HCT116 (cell line): ENCODE data around the gene SPIB. TPM values are rescaled to one million over a fixed set of nuclear protein-coding genes. Genes with fewer than 3 reads are reported as not detected.

Source experiments
- ATAC-seq: fragments of 200-7000 bp; cut with Tn5 transposase; 2 replicates; pipeline ENCODE4 v1.9.1; 2020; ENCODE audit warnings: mild to moderate bottlenecking, moderate library complexity
- BruUV-seq: library from RNA; stranded (reverse); fragments of 400-500 nt; replicated peaks from 2 replicates; lab custom pipeline; 2021; lab: Mats Ljungman, UMichigan
- CTCF ChIA-PET: fragments of 300-600 bp; sonication (Branson Sonifier 250); formaldehyde crosslinking; loops from one replicate; lab custom pipeline; 2021; ENCODE audit warnings: antibody characterized with exemption; lab: Charles Lee
- POLR2A ChIA-PET: fragments of 300-600, 350-600 bp; sonication (Branson Sonifier 250); formaldehyde crosslinking; loops from one replicate; lab custom pipeline; 2021; ENCODE audit warnings: antibody characterized with exemption; lab: Charles Lee
- RAD21 ChIA-PET, 2 experiments: fragments of 300-600 bp; sonication (Branson Sonifier 250); formaldehyde crosslinking; loops; one replicate each; lab custom pipeline; 2023; ENCODE audit warnings: low total read pairs in 2 of 2; ENCODE audit not compliant: uncharacterized antibody in 2 of 2, unreplicated experiment in 2 of 2, low non-redundant PET in 1 of 2; lab: Charles Lee
- DNase-seq: peaks from one replicate; pipeline ENCODE4 v3.0.0-alpha.2; 2010; ENCODE audit warnings: low read depth, low spot score
- H2AFZ ChIP-seq: fragments of 200-600 bp; shearing (Covaris generic), sonication (generic); 2 replicates; pipeline ENCODE4 v1.6.1; 2017; ENCODE audit warnings: low read depth, mixed run types, mixed read lengths, antibody characterized with exemption, low read length; ENCODE audit not compliant: poor library complexity, severe bottlenecking
- H3K27ac ChIP-seq: 2 replicates; pipeline ENCODE4 v1.5.1; 2012; ENCODE audit warnings: low read depth, low read length
- H3K27me3 ChIP-seq: fragments of 200-600 bp; sonication (generic); 2 replicates; pipeline ENCODE4 v1.6.1; 2016; ENCODE audit warnings: mixed run types, low read length, mixed read lengths; ENCODE audit not compliant: insufficient read depth
- H3K36me3 ChIP-seq, 2 experiments: fragments of 200-500 bp in 1 of 2; fragments of 200-600 bp in 1 of 2; sonication (Bioruptor generic) in 1 of 2; sonication (generic) in 1 of 2; 2 replicates each; pipeline versions ENCODE4 v1.5.1 to v1.6.1; 2014 to 2016; ENCODE audit warnings: low read length in 2 of 2, inconsistent platforms in 1 of 2, mixed read lengths in 1 of 2, mixed run types in 1 of 2; ENCODE audit not compliant: insufficient read depth in 2 of 2, control insufficient read depth in 1 of 2
- H3K4me1 ChIP-seq, 2 experiments: fragments of 200-600 bp in 1 of 2; sonication (generic) in 1 of 2; 2 replicates each; pipeline versions ENCODE4 v1.5.1 to v1.6.1; 2012 to 2017; ENCODE audit warnings: low read length in 2 of 2, inconsistent platforms in 1 of 2, mild to moderate bottlenecking in 1 of 2, mixed read lengths in 1 of 2, mixed run types in 1 of 2, moderate library complexity in 1 of 2; ENCODE audit not compliant: insufficient read depth in 2 of 2, control insufficient read depth in 1 of 2
- H3K4me2 ChIP-seq: fragments of 200-600 bp; sonication (generic); 2 replicates; pipeline ENCODE4 v1.6.1; 2017; ENCODE audit warnings: mixed run types, low read length, mixed read lengths
- H3K4me3 ChIP-seq, 2 experiments: fragments of 200-600 bp in 1 of 2; sonication (generic) in 1 of 2; replicated peaks in 1 of 2; 2 replicates each; pipeline ENCODE4 v1.5.1; 2011 to 2016; ENCODE audit warnings: low read length in 2 of 2, control low read depth in 1 of 2, low read depth in 1 of 2, mild to moderate bottlenecking in 1 of 2, mixed read lengths in 1 of 2, mixed run types in 1 of 2
- H3K79me2 ChIP-seq: fragments of 200-600 bp; sonication (generic); 2 replicates; pipeline ENCODE4 v1.6.1; 2017; ENCODE audit warnings: mild to moderate bottlenecking, mixed run types, low read length, moderate library complexity, mixed read lengths; ENCODE audit not compliant: insufficient read depth
- H3K9ac ChIP-seq: fragments of 200-600 bp; sonication (generic); 2 replicates; pipeline ENCODE4 v1.6.1; 2016; ENCODE audit warnings: low read length, mixed read lengths
- H3K9me2 ChIP-seq: fragments of 200-600 bp; sonication (generic), shearing (Covaris generic); 2 replicates; pipeline ENCODE4 v1.6.1; 2017; ENCODE audit warnings: mixed run types, mild to moderate bottlenecking, moderate library complexity; ENCODE audit not compliant: insufficient read depth
- H3K9me3 ChIP-seq, 2 experiments: fragments of 200-500 bp in 1 of 2; fragments of 200-600 bp in 1 of 2; sonication (Bioruptor generic) in 1 of 2; sonication (generic) in 1 of 2; 2 replicates each; pipeline ENCODE4 v1.6.1; 2014 to 2017; ENCODE audit warnings: low read length in 2 of 2, mixed read lengths in 2 of 2, inconsistent platforms in 1 of 2, low read depth in 1 of 2, mild to moderate bottlenecking in 1 of 2, mixed run types in 1 of 2, moderate library complexity in 1 of 2; ENCODE audit not compliant: control insufficient read depth in 1 of 2, insufficient read depth in 1 of 2
- H4K20me1 ChIP-seq: fragments of 200-600 bp; sonication (generic), shearing (Covaris generic); 2 replicates; pipeline ENCODE4 v1.6.1; 2017; ENCODE audit warnings: mixed run types, mild to moderate bottlenecking, moderate library complexity; ENCODE audit not compliant: insufficient read depth
- CBX3 ChIP-seq: IDR thresholded peaks from 2 replicates; pipeline ENCODE4 v1.6.1; 2012; ENCODE audit warnings: low read depth
- CEBPB ChIP-seq: IDR thresholded peaks from 2 replicates; pipeline ENCODE4 v1.6.1; 2012; ENCODE audit warnings: low read depth
- CTCF ChIP-seq, 3 experiments: fragments of 200-600 bp in 1 of 3; sonication (generic) in 1 of 3; IDR thresholded peaks in 2 of 3; conservative IDR thresholded peaks in 1 of 3; 2 replicates each; pipeline ENCODE4 v1.5.1; 2012 to 2017; ENCODE audit warnings: low read depth in 2 of 3, low read length in 2 of 3, antibody characterized with exemption in 1 of 3, borderline replicate concordance in 1 of 3, control low read depth in 1 of 3, mild to moderate bottlenecking in 1 of 3, mixed read lengths in 1 of 3, mixed run types in 1 of 3, moderate library complexity in 1 of 3; ENCODE audit not compliant: insufficient read depth in 1 of 3
- EGR1 ChIP-seq: IDR thresholded peaks from 2 replicates; pipeline ENCODE4 v1.6.1; 2012; ENCODE audit warnings: low read depth
- EZH2 ChIP-seq: fragments of 200-600 bp; sonication (generic); IDR thresholded peaks from 2 replicates; pipeline ENCODE4 v1.6.1; 2017; ENCODE audit warnings: antibody characterized with exemption, mixed run types
- EZH2phosphoT487 ChIP-seq: fragments of 200-600 bp; IDR thresholded peaks from 2 replicates; pipeline ENCODE4 v1.6.1; 2018; ENCODE audit warnings: antibody characterized with exemption, borderline replicate concordance
- FOSL1 ChIP-seq: IDR thresholded peaks from 2 replicates; pipeline ENCODE4 v1.6.1; 2012; ENCODE audit warnings: low read depth
- MAX ChIP-seq: IDR thresholded peaks from 2 replicates; pipeline ENCODE4 v1.6.1; 2012
- POLR2A ChIP-seq: IDR thresholded peaks from 2 replicates; pipeline ENCODE4 v1.7.0; 2011; ENCODE audit warnings: borderline replicate concordance; ENCODE audit not compliant: insufficient read depth, insufficient read length; ENCODE audit errors: extremely low read depth
- POLR2AphosphoS5 ChIP-seq: IDR thresholded peaks from 2 replicates; pipeline ENCODE4 v1.6.1; 2011; ENCODE audit warnings: mild to moderate bottlenecking, low read depth, low read length, moderate library complexity
- RAD21 ChIP-seq: IDR thresholded peaks from 2 replicates; pipeline ENCODE4 v1.6.1; 2012; ENCODE audit warnings: low read depth, mild to moderate bottlenecking
- REST ChIP-seq: IDR thresholded peaks from 2 replicates; pipeline ENCODE4 v1.6.1; 2012; ENCODE audit warnings: low read depth
- SP1 ChIP-seq: IDR thresholded peaks from 2 replicates; pipeline ENCODE4 v1.6.1; 2012; ENCODE audit warnings: low read depth
- SRF ChIP-seq: IDR thresholded peaks from 2 replicates; pipeline ENCODE4 v1.6.1; 2012; ENCODE audit warnings: low read depth
- TCF7L2 ChIP-seq: IDR thresholded peaks from 2 replicates; pipeline ENCODE4 v1.7.0; 2011; ENCODE audit warnings: borderline replicate concordance, inconsistent platforms; ENCODE audit not compliant: insufficient read depth, insufficient read length; ENCODE audit errors: extremely low read depth
- YY1 ChIP-seq: IDR thresholded peaks from 2 replicates; pipeline ENCODE4 v1.6.1; 2011; ENCODE audit warnings: low read length, low read depth, moderate library complexity, mild to moderate bottlenecking; ENCODE audit not compliant: insufficient replicate concordance; ENCODE audit errors: extremely low read depth
- ZBTB33 ChIP-seq: IDR thresholded peaks from 2 replicates; pipeline ENCODE4 v1.6.1; 2011; ENCODE audit warnings: mild to moderate bottlenecking, low read length, moderate library complexity; ENCODE audit not compliant: insufficient replicate concordance; ENCODE audit errors: extremely low read depth
- ZFX ChIP-seq: fragments of 450-650 bp; IDR thresholded peaks from 2 replicates; pipeline ENCODE4 v1.6.1; 2017
- ZNF274 ChIP-seq: fragments of 200-500 bp; sonication (Bioruptor generic); IDR thresholded peaks from 2 replicates; pipeline ENCODE4 v1.6.1; 2014; ENCODE audit warnings: mild to moderate bottlenecking, low read depth, low read length, inconsistent platforms
- intact Hi-C: fragments of 100-400 bp; cut with micrococcal nuclease; formaldehyde crosslinking; loops from 2 replicates; pipeline ENCODE4 v1.10.0; 2022
- total RNA-seq: library from RNA; stranded (reverse); gene quantifications from one replicate; pipeline ENCODE4 v1.2.1, GENCODE V29; 2021; ENCODE audit not compliant: unreplicated experiment

SPIB gene
- total RNA-seq, 1 experiment from 2014 or later: 0.96 TPM

- no peak for TF ChIP-seq CTCF (IDR thresholded peaks at IDR 0.05 in 2 of 3, conservative IDR thresholded peaks at IDR 0.05 in 1 of 3; ENCODE audit: borderline replicate concordance in 1 of 3, insufficient read depth in 1 of 3, low read depth in 2 of 3, low read length in 2 of 3)
Observed at GRCh38 chr19:50379602-50380001, 39.1 kb upstream of the SPIB start (continued).

- CTCF ChIA-PET: no interaction called here
- no peaks in the 10 kb centered on the region for H4K20me1 ChIP-seq
- H3K79me2 ChIP-seq: peaks cover 24% of the 10 kb centered on the region
- DNase-seq: no peak
- no peaks in the 10 kb centered on the region for H3K27me3 ChIP-seq
- no peak overlapping the region for H3K4me2 ChIP-seq
- no peak overlapping the region for H3K9ac ChIP-seq
- TF ChIP-seq RAD21 (no peak), MAX (no peak), EZH2phosphoT487 (no peak), FOSL1 (no peak), EGR1 (no peak), EZH2 (no peak), POLR2A (no peak), SRF (no peak), ZNF274 (no peak), CBX3 (no peak), SP1 (no peak), TCF7L2 (no peak), CEBPB (no peak), ZFX (no peak), REST (no peak), ZBTB33 (no peak), POLR2AphosphoS5 (no peak), YY1 (no peak)
- TF ChIP-seq, all 23 proteins: peak for 0
- Histone ChIP-seq H3K4me3 (no peak overlapping the region), H2AFZ (no peak overlapping the region), H3K4me1 (peaks cover 11 to 26% of the 10 kb centered on the region in 2 experiments; a peak in 3 of 4 replicates), H3K9me2 (no peaks in the 10 kb centered on the region), H3K36me3 (peaks cover 28 to 34% of the 10 kb centered on the region in 2 experiments), H3K9me3 (no peaks in the 10 kb centered on the region), H3K27ac (no peak overlapping the region)
- POLR2A ChIA-PET: no interaction called here
- no peak for ATAC-seq
- no TSS peak for BruUV-seq
- RAD21 ChIA-PET: no interaction called here
- intact Hi-C loops: no loop called here
Observed at GRCh38 chr19:50380137-50380536, 38.6 kb upstream of the SPIB start.
